ENCODE data around the gene PCBP4. TPM values are rescaled to one million over a fixed set of nuclear protein-coding genes. Genes with fewer than 3 reads are reported as not detected.
"Not testable (repeated sequence)": the region's sequence is repeated elsewhere in the genome, so short reads cannot be mapped to it uniquely, and the experiment has no call there.

PCBP4 gene
- total RNA-seq, 4 donors from 2014 or later, result 39.7 to 261 (median 159) TPM

DNA sequence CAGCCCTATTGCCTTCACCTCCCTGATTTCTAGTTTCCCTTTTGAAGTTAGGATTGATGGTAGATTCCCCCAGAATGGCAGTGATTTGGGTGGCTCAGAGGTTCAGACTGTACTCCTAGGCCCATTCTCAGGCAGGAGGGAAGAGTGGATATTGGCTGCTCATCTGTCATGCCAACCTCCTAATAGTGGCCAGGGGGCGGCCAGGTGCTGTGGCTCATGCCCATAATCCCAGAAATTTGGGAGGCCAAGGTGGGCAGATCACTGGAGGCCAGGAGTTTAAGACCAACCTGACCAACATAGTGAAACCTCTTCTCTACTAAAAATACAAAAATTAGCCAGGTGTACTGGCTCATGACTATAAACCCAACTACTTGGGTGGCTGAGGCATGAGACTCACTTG, 36.8 kb downstream of the PCBP4 start:
- no peak overlapping the region for H3K27ac ChIP-seq
- TF ChIP-seq POLR2A (IDR thresholded peaks at IDR 0.05), result no peak
- TF ChIP-seq, protein P1, sequence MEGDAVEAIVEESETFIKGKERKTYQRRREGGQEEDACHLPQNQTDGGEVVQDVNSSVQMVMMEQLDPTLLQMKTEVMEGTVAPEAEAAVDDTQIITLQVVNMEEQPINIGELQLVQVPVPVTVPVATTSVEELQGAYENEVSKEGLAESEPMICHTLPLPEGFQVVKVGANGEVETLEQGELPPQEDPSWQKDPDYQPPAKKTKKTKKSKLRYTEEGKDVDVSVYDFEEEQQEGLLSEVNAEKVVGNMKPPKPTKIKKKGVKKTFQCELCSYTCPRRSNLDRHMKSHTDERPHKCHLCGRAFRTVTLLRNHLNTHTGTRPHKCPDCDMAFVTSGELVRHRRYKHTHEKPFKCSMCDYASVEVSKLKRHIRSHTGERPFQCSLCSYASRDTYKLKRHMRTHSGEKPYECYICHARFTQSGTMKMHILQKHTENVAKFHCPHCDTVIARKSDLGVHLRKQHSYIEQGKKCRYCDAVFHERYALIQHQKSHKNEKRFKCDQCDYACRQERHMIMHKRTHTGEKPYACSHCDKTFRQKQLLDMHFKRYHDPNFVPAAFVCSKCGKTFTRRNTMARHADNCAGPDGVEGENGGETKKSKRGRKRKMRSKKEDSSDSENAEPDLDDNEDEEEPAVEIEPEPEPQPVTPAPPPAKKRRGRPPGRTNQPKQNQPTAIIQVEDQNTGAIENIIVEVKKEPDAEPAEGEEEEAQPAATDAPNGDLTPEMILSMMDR (IDR thresholded peaks at IDR 0.05), result no peak
- no peaks in the 10 kb centered on the region for H3K4me1 ChIP-seq
- H3K4me3 ChIP-seq, result no peak overlapping the region
- no peaks in the 10 kb centered on the region for H3K27me3 ChIP-seq
- H3K9me3 ChIP-seq, result no peaks in the 10 kb centered on the region
- no peaks in the 10 kb centered on the region for H3K36me3 ChIP-seq
- intact Hi-C loops (cut with DNase I; ENCODE audit: low total_unique reads), result no loop called here
- DNase-seq, result no peak

- TF ChIP-seq POLR2A (IDR thresholded peaks at IDR 0.05), result no peak
- TF ChIP-seq, protein P1 (IDR thresholded peaks at IDR 0.05), result no peak
- H3K4me1 ChIP-seq, result no peaks in the 10 kb centered on the region
- no peaks in the 10 kb centered on the region for H3K36me3 ChIP-seq
- H3K27ac ChIP-seq, result no peak overlapping the region
- no peak overlapping the region for H3K4me3 ChIP-seq
- intact Hi-C loops (cut with DNase I; ENCODE audit: low total_unique reads), result no loop called here
- no peaks in the 10 kb centered on the region for H3K9me3 ChIP-seq
- H3K27me3 ChIP-seq, result no peaks in the 10 kb centered on the region
- DNase-seq, result no peak
Measured at GRCh38 chr3:51929420-51930003, 37.7 kb downstream of the PCBP4 start.

GRCh38 chr3:51928981-51929380, 38.3 kb downstream of the PCBP4 start:
- intact Hi-C loops (cut with DNase I; ENCODE audit: low total_unique reads); H3K4me3 ChIP-seq; H3K27me3 ChIP-seq; DNase-seq; H3K4me1 ChIP-seq; H3K36me3 ChIP-seq; H3K9me3 ChIP-seq; H3K27ac ChIP-seq: not testable (repeated sequence)

- no peaks in the 10 kb centered on the region for H3K27me3 ChIP-seq
- TF ChIP-seq, protein P1 (IDR thresholded peaks at IDR 0.05), result no peak
- TF ChIP-seq POLR2A (IDR thresholded peaks at IDR 0.05), result no peak
- no peak overlapping the region for H3K27ac ChIP-seq
- DNase-seq, result no peak
- intact Hi-C loops (cut with DNase I; ENCODE audit: low total_unique reads), result no loop called here
- no peak overlapping the region for H3K4me3 ChIP-seq
- no peaks in the 10 kb centered on the region for H3K4me1 ChIP-seq
- H3K36me3 ChIP-seq, result no peaks in the 10 kb centered on the region
- no peaks in the 10 kb centered on the region for H3K9me3 ChIP-seq
Measured at GRCh38 chr3:51928438-51928837, 38.8 kb downstream of the PCBP4 start.

DNA sequence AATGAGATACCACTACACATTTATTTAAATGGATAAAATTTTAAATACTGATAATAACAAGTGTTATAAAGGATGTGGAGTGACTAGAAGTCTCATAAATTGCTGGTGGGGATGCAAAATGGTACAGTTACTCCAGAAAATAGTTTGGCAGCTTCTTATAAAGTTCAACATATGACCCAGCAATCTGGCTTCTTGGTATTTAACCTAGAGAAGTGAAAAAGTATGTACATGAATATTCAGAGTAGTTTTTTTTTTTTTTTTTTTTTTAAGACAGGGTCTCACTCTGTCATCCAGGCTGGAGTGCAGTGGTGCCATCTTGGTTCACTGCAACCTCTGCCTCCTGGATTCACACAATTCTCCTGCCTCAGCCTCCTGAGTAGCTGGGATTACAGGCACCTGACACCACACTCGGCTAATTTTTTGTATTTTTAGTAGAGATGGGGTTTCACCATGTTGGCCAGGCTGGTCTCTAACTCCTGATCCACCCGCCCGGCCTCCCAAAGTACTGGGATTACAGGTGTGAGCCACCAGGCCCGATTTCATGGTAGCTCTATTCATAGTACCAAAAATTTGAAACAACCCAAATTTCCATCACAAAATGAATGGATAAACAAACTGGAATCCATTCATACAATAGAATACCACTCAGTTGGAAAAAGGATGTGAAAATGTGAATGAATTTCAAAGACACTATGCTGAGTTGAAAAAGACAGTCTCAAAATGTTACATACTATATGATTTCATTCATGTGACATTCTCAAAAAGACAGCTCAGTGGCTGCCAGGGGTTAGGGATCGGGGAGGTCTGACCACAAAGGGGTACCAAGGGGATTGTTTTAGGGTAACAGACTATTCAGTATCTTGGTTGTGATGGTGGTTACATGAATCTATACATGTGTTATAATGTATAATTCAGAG, 39.9 kb downstream of the PCBP4 start:
- H3K4me3 ChIP-seq, result no peak overlapping the region
- H3K27ac ChIP-seq, result no peak overlapping the region
- no peaks in the 10 kb centered on the region for H3K36me3 ChIP-seq
- TF ChIP-seq, protein P1 (IDR thresholded peaks at IDR 0.05), result no peak
- TF ChIP-seq POLR2A (IDR thresholded peaks at IDR 0.05), result no peak
- DNase-seq, result no peak
- H3K4me1 ChIP-seq, result no peaks in the 10 kb centered on the region
- intact Hi-C loops (cut with DNase I; ENCODE audit: low total_unique reads), result no loop called here
- no peaks in the 10 kb centered on the region for H3K27me3 ChIP-seq
- H3K9me3 ChIP-seq, result no peaks in the 10 kb centered on the region
